ENCODE data around the gene OR8K1. TPM values are rescaled to one million over a fixed set of nuclear protein-coding genes. Genes with fewer than 3 reads are reported as not detected.

Gene OR8K1
- not detected in 2 replicates for total RNA-seq

GRCh38 chr11:56345739-56346138, at the start of gene OR8K1:
OR8K1 (plus strand) TSS chr11:56346039; CDS start chr11:56346039, 0 bp downstream.

GRCh38 chr11:56314844-56315243, 31.0 kb upstream of the OR8K1 start, which contains the start of gene OR8K3:
OR8K3 (plus strand) TSS chr11:56315144; CDS start chr11:56318307, 3,163 bp downstream.

GRCh38 chr11:56353991-56354390, 8.2 kb downstream of the OR8K1 start, which contains the start of gene OR8J1:
OR8J1 (plus strand) TSS chr11:56354291; CDS start chr11:56360247, 5,956 bp downstream.

GRCh38 chr11:56375324-56375723, 29.5 kb downstream of the OR8K1 start, which contains the start of gene OR8U1:
OR8U1 (plus strand) TSS chr11:56375624; CDS start chr11:56375624, 0 bp downstream.

Other genes starting within 250 kb of the OR8K1 start
- gene OR8H2, start 242.4 kb upstream of the OR8K1 start, total RNA-seq = not detected in 2 replicates
- not detected in 2 replicates for gene OR8H3, start 223.7 kb upstream of the OR8K1 start, total RNA-seq
- not detected in 2 replicates for gene OR8J3, start 205.8 kb upstream of the OR8K1 start, total RNA-seq
- not detected in 2 replicates for gene OR8K5, start 185.7 kb upstream of the OR8K1 start, total RNA-seq
- gene OR5J2, start 169.4 kb upstream of the OR8K1 start, total RNA-seq = not detected in 2 replicates
- not detected in 2 replicates for gene OR5T2, start 111.8 kb upstream of the OR8K1 start, total RNA-seq
- not detected in 2 replicates for gene OR5T3, start 93.8 kb upstream of the OR8K1 start, total RNA-seq
- gene OR5T1, start 71.9 kb upstream of the OR8K1 start, total RNA-seq = not detected in 2 replicates
- gene OR8H1, start 53.8 kb upstream of the OR8K1 start, total RNA-seq = not detected in 2 replicates
- gene OR8K3, start 30.9 kb upstream of the OR8K1 start, total RNA-seq = not detected in 2 replicates
- gene OR8J1, start 8.3 kb downstream of the OR8K1 start, total RNA-seq = not detected in 2 replicates
- not detected in 2 replicates for gene OR8U1, start 29.6 kb downstream of the OR8K1 start, total RNA-seq
- gene OR5AL1, start 66.7 kb downstream of the OR8K1 start, total RNA-seq = not detected in 2 replicates
- not detected in 2 replicates for gene OR5M3, start 127.3 kb downstream of the OR8K1 start, total RNA-seq
- not detected in 2 replicates for gene OR5M8, start 145.3 kb downstream of the OR8K1 start, total RNA-seq
- gene OR5M11, start 197.2 kb downstream of the OR8K1 start, total RNA-seq = not detected in 2 replicates
- not detected in 2 replicates for gene OR5M10, start 231.7 kb downstream of the OR8K1 start, total RNA-seq

Data from regular cardiac myocyte (primary cell).